SU-DHL-6 (cell line): Measurements from ENCODE around the gene ZDHHC16.

Source experiments
- CTCF ChIP-seq: fragments of 200-600 bp; sonication (generic); IDR thresholded peaks from one replicate; pipeline ENCODE4 v1.5.1; 2017; ENCODE audit warnings: antibody characterized with exemption, mild to moderate bottlenecking, low read length, moderate library complexity; ENCODE audit not compliant: insufficient read depth, poor library complexity, severe bottlenecking
- EZH2phosphoT487 ChIP-seq: fragments of 200-600 bp; sonication (generic), shearing (Covaris generic); conservative IDR thresholded peaks from 2 replicates; pipeline ENCODE4 v1.6.1; 2018; ENCODE audit warnings: mild to moderate bottlenecking, antibody characterized with exemption, low read length, moderate library complexity, mixed read lengths

GRCh38 chr10:97456686-97457065 is 10.7 kb downstream of the ZDHHC16 start:
- TF ChIP-seq CTCF (no peak), EZH2phosphoT487 (no peak)
